PC-3 (cell line): ENCODE results near the gene SLC16A8. TPM values are rescaled to one million over a fixed set of nuclear protein-coding genes. Genes with fewer than 3 reads are reported as not detected.
A peak's percentile ranks its signal among the peaks of the same experiment; 100 is the strongest.

Source experiments
- ATAC-seq: fragments of 200-7000 bp; cut with Tn5 transposase; 2 replicates; pipeline ENCODE4 v1.9.1; 2020; ENCODE audit warnings: mild to moderate bottlenecking, moderate library complexity
- BruUV-seq: library from RNA; stranded (reverse); fragments of 400-500 nt; replicated peaks from 2 replicates; lab custom pipeline; 2021; lab: Mats Ljungman, UMichigan
- CTCF ChIA-PET: fragments of 300-600 bp; sonication (Branson Sonifier 250); formaldehyde crosslinking; loops from one replicate; lab custom pipeline; 2022; ENCODE audit warnings: antibody characterized with exemption; lab: Charles Lee
- POLR2A ChIA-PET: fragments of 300-600 bp; sonication (Branson Sonifier 250); formaldehyde crosslinking; loops from one replicate; lab custom pipeline; 2022; ENCODE audit warnings: antibody characterized with exemption; ENCODE audit not compliant: unreplicated experiment; lab: Charles Lee
- DNase-seq: peaks from one replicate; pipeline ENCODE4 v3.0.0-alpha.2; 2015
- H2AFZ ChIP-seq: fragments of 300-600 bp; sonication (generic); 2 replicates; pipeline ENCODE4 v1.6.0; 2016; ENCODE audit warnings: antibody characterized with exemption, low read length
- H3F3A ChIP-seq: fragments of 300-600 bp; sonication (generic); one replicate; pipeline ENCODE4 v1.6.0; 2017; ENCODE audit warnings: antibody characterized with exemption, low read length, control low read depth, mild to moderate bottlenecking; ENCODE audit not compliant: unreplicated experiment
- H3K27ac ChIP-seq: fragments of 300-600 bp; sonication (generic); 2 replicates; pipeline ENCODE4 v1.5.1; 2016; ENCODE audit warnings: mild to moderate bottlenecking, low read length
- H3K27me3 ChIP-seq: fragments of 300-600 bp; sonication (generic); 2 replicates; pipeline ENCODE4 v1.6.1; 2016; ENCODE audit warnings: low read length, mixed read lengths
- H3K36me3 ChIP-seq: fragments of 300-600 bp; sonication (generic); 2 replicates; pipeline ENCODE4 v1.6.1; 2016; ENCODE audit warnings: low read depth, mixed run types, low read length, mixed read lengths
- H3K4me1 ChIP-seq: fragments of 300-600 bp; sonication (generic); 2 replicates; pipeline ENCODE4 v1.5.1; 2016; ENCODE audit warnings: low read length; ENCODE audit not compliant: insufficient read depth
- H3K4me2 ChIP-seq: fragments of 300-600 bp; sonication (generic); 2 replicates; pipeline ENCODE4 v1.6.0; 2016; ENCODE audit warnings: low read length
- H3K4me3 ChIP-seq: fragments of 300-600 bp; sonication (generic); 2 replicates; pipeline ENCODE4 v1.5.1; 2016; ENCODE audit warnings: mild to moderate bottlenecking, low read length, mixed read lengths
- H3K79me2 ChIP-seq: fragments of 300-600 bp; sonication (generic); 2 replicates; pipeline ENCODE4 v1.6.1; 2017; ENCODE audit warnings: low read length, mixed read lengths
- H3K9ac ChIP-seq: fragments of 300-600 bp; sonication (generic); 2 replicates; pipeline ENCODE4 v1.6.0; 2016; ENCODE audit warnings: mild to moderate bottlenecking, low read length
- H3K9me2 ChIP-seq: fragments of 300-600 bp; sonication (generic); replicated peaks from 2 replicates; pipeline ENCODE4 v1.6.1; 2016; ENCODE audit warnings: mixed run types, low read length, mixed read lengths
- H3K9me3 ChIP-seq: fragments of 300-600 bp; sonication (generic); 2 replicates; pipeline ENCODE4 v1.6.1; 2016; ENCODE audit warnings: low read length, mixed read lengths
- H4K20me1 ChIP-seq: fragments of 300-600 bp; sonication (generic); 2 replicates; pipeline ENCODE4 v1.6.1; 2016; ENCODE audit warnings: low read length, mixed read lengths
- CTCF ChIP-seq: fragments of 300-600 bp; sonication (generic); conservative IDR thresholded peaks from 2 replicates; pipeline ENCODE4 v1.5.1; 2017; ENCODE audit warnings: antibody characterized with exemption, low read depth, mild to moderate bottlenecking, low read length
- EZH2 ChIP-seq: fragments of 300-600 bp; sonication (generic); IDR thresholded peaks from one replicate; pipeline ENCODE4 v1.6.1; 2017; ENCODE audit warnings: antibody characterized with exemption, mild to moderate bottlenecking, low read length; ENCODE audit not compliant: unreplicated experiment
- EZH2phosphoT487 ChIP-seq: fragments of 300-600 bp; sonication (generic); IDR thresholded peaks from 2 replicates; pipeline ENCODE4 v1.6.1; 2018; ENCODE audit warnings: mild to moderate bottlenecking, antibody characterized with exemption, low read length, borderline replicate concordance
- intact Hi-C: fragments of 100-400 bp; cut with micrococcal nuclease; formaldehyde crosslinking; loops from 2 replicates; pipeline ENCODE4 v1.9.0; 2023
- total RNA-seq: library from RNA; depleted of rRNA; stranded (reverse); fragments of >200 nt; gene quantifications from 2 replicates; pipeline ENCODE4 v1.2.3, GENCODE V29; 2014

SLC16A8 gene
- total RNA-seq, 1 experiment from 2014 or later, result not detected

GRCh38 chr22:38110863-38111852 lies 27.2 kb upstream of the SLC16A8 start:
- intact Hi-C loops, result loop anchor here (10.0 kb wide), 1 partner anchor 104 kb away; no protein-coding TSS in a partner anchor

GRCh38 chr22:38110008-38110862 lies 26.3 kb upstream of the SLC16A8 start, which contains the start of gene BAIAP2L2:
BAIAP2L2 (minus strand) TSS chr22:38110684; CDS start chr22:38110525, 159 bp downstream.
- Histone ChIP-seq H3K9ac (no peak within 1 kb of the TSS), H3K27me3 (no peaks in the 10 kb centered on the region), H3K4me2 (no peak within 1 kb of the TSS), H3K9me2 (no peaks in the 10 kb centered on the region), H4K20me1 (no peaks in the 10 kb centered on the region), H3K27ac (no peak within 1 kb of the TSS), H3K36me3 (no peaks in the 10 kb centered on the region), H3F3A (no peaks in the 10 kb centered on the region), H3K4me3 (no peak within 1 kb of the TSS), H3K9me3 (no peaks in the 10 kb centered on the region), H3K79me2 (no peaks in the 10 kb centered on the region), H2AFZ (no peak within 1 kb of the TSS), H3K4me1 (no peaks in the 10 kb centered on the region; the same call in 1 of the 2 replicates)
- ChIA-PET CTCF (interaction anchor here (0.6 kb wide), 2 partner anchors 35 to 218 kb away, joined by 3 to 4 read pairs; no protein-coding TSS in a partner anchor), POLR2A (interaction anchor here (0.6 kb wide), 1 partner anchor 456 kb away, joined by 3 read pairs; no protein-coding TSS in a partner anchor)
- intact Hi-C loops, result loop anchor here (10.0 kb wide), 1 partner anchor 105 kb away; no protein-coding TSS in a partner anchor
- peak; percentile 15 for DNase-seq
- no peak for TF ChIP-seq CTCF
- TF ChIP-seq EZH2, result no peak
- TF ChIP-seq EZH2phosphoT487, result no peak
- 0 out of 2 replicates have a peak, but pooled peaks have one; percentile 16 for ATAC-seq
- no TSS peak for BruUV-seq

More at GRCh38 chr22:38110863-38111852, 27.2 kb upstream of the SLC16A8 start:
- no peak overlapping the region for H3K4me3 ChIP-seq
- H2AFZ ChIP-seq, result no peak overlapping the region
- H4K20me1 ChIP-seq, result no peaks in the 10 kb centered on the region
- DNase-seq, result no peak
- H3K79me2 ChIP-seq, result no peaks in the 10 kb centered on the region
- no peaks in the 10 kb centered on the region for H3K36me3 ChIP-seq
- ChIA-PET POLR2A (interaction anchor here (0.6 kb wide), 1 partner anchor 455 kb away, joined by 3 read pairs; no protein-coding TSS in a partner anchor), CTCF (interaction anchor here (0.6 kb wide), 2 partner anchors 34 to 217 kb away, joined by 3 to 4 read pairs; no protein-coding TSS in a partner anchor)
- no peak overlapping the region for H3K27ac ChIP-seq
- no TSS peak for BruUV-seq
- TF ChIP-seq CTCF (no peak), EZH2phosphoT487 (no peak), EZH2 (no peak)
- H3K9me2 ChIP-seq, result no peaks in the 10 kb centered on the region
- H3F3A ChIP-seq, result no peaks in the 10 kb centered on the region
- no peak overlapping the region for H3K9ac ChIP-seq
- no peaks in the 10 kb centered on the region for H3K9me3 ChIP-seq
- ATAC-seq, result no peak
- no peaks in the 10 kb centered on the region; the same call in 1 of the 2 replicates for H3K4me1 ChIP-seq
- no peaks in the 10 kb centered on the region for H3K27me3 ChIP-seq
- no peak overlapping the region for H3K4me2 ChIP-seq
